Epidermal melanocyte (primary cell): ENCODE results near the gene MROH2A.

Experiments used
- DNase-seq: peaks from one replicate; pipeline ENCODE4 v3.0.0; 2011; ENCODE audit warnings: low spot score; ENCODE audit not compliant: insufficient read length

MROH2A gene

GRCh38 chr2:233799087-233799665, 21.0 kb downstream of the MROH2A start:
- no peak for DNase-seq

- no peak for DNase-seq
Observed at GRCh38 chr2:233799716-233800115, 21.6 kb downstream of the MROH2A start.

GRCh38 chr2:233800208-233800607, 22.1 kb downstream of the MROH2A start:
- no peak for DNase-seq

GRCh38 chr2:233801357-233802131, 23.4 kb downstream of the MROH2A start:
- DNase-seq: no peak

- no peak for DNase-seq
Observed at GRCh38 chr2:233802132-233802815, 24.1 kb downstream of the MROH2A start.

GRCh38 chr2:233803292-233803911, 25.3 kb downstream of the MROH2A start:
- DNase-seq: no peak

- DNase-seq: no peak
Observed at GRCh38 chr2:233803994-233804393, 25.9 kb downstream of the MROH2A start.

- no peak for DNase-seq
Observed at GRCh38 chr2:233807215-233807865, 29.2 kb downstream of the MROH2A start.

- no peak for DNase-seq
Observed at GRCh38 chr2:233807966-233808935, 30.1 kb downstream of the MROH2A start.

GRCh38 chr2:233810385-233810784, 32.3 kb downstream of the MROH2A start:
- DNase-seq: no peak

- DNase-seq: no peak
Observed at GRCh38 chr2:233811087-233811486, 33.0 kb downstream of the MROH2A start.

GRCh38 chr2:233811732-233812131, 33.6 kb downstream of the MROH2A start:
- DNase-seq: no peak

- DNase-seq: no peak
Observed at GRCh38 chr2:233813236-233814055, 35.3 kb downstream of the MROH2A start.

GRCh38 chr2:233814056-233814835, 36.1 kb downstream of the MROH2A start:
- no peak for DNase-seq

- no peak for DNase-seq
Observed at GRCh38 chr2:233815861-233816260, 37.7 kb downstream of the MROH2A start.

- DNase-seq: no peak
Observed at GRCh38 chr2:233816334-233816733, 38.2 kb downstream of the MROH2A start.

- no peak for DNase-seq
Observed at GRCh38 chr2:233816771-233817170, 38.6 kb downstream of the MROH2A start.

- no peak for DNase-seq
Observed at GRCh38 chr2:233817361-233817911, 39.3 kb downstream of the MROH2A start.
